Measurements from ENCODE around the gene INS.

Gene INS

GRCh38 chr11:2143477-2143798 lies 17.6 kb downstream of the INS start:
- Histone ChIP-seq H3K4me1 (ENCODE audit: control insufficient read depth, insufficient read depth, low read length) (peaks cover 7% of the 10 kb centered on the region; the same call in 1 of the 2 replicates), H3K9me3 (ENCODE audit: control insufficient read depth, insufficient read depth, low read length) (no peaks in the 10 kb centered on the region), H3K4me3 (ENCODE audit: low read length) (no peak overlapping the region), H3K36me3 (ENCODE audit: control insufficient read depth, insufficient read depth, low read length) (no peaks in the 10 kb centered on the region), H3K27me3 (ENCODE audit: control insufficient read depth, insufficient read depth, low read length) (peaks cover 89% of the 10 kb centered on the region), H3K27ac (ENCODE audit: low read length) (no peak overlapping the region)
- WGBS (ENCODE audit: insufficient coverage, insufficient read length) = no CpG with 5 or more reads among the region's 12 CpGs
- DNase-seq (ENCODE audit: low read depth, low spot score) = no peak

GRCh38 chr11:2142762-2143202 lies 18.2 kb downstream of the INS start:
- Histone ChIP-seq H3K4me1 (ENCODE audit: control insufficient read depth, insufficient read depth, low read length) (peaks cover 7% of the 10 kb centered on the region; the same call in 1 of the 2 replicates), H3K9me3 (ENCODE audit: control insufficient read depth, insufficient read depth, low read length) (no peaks in the 10 kb centered on the region), H3K36me3 (ENCODE audit: control insufficient read depth, insufficient read depth, low read length) (no peaks in the 10 kb centered on the region), H3K4me3 (ENCODE audit: low read length) (no peak overlapping the region), H3K27ac (ENCODE audit: low read length) (no peak overlapping the region), H3K27me3 (ENCODE audit: control insufficient read depth, insufficient read depth, low read length) (peaks cover 85% of the 10 kb centered on the region)
- DNase-seq (ENCODE audit: low read depth, low spot score) = no peak
- no CpG with 5 or more reads among the region's 6 CpGs for WGBS (ENCODE audit: insufficient coverage, insufficient read length)

- H3K36me3 ChIP-seq (ENCODE audit: control insufficient read depth, insufficient read depth, low read length) = no peaks in the 10 kb centered on the region
- no peak overlapping the region for H3K4me3 ChIP-seq (ENCODE audit: low read length)
- DNase-seq (ENCODE audit: low read depth, low spot score) = no peak
- H3K27me3 ChIP-seq (ENCODE audit: control insufficient read depth, insufficient read depth, low read length) = peaks cover 81% of the 10 kb centered on the region
- no peak overlapping the region for H3K27ac ChIP-seq (ENCODE audit: low read length)
- H3K4me1 ChIP-seq (ENCODE audit: control insufficient read depth, insufficient read depth, low read length) = peaks cover 7% of the 10 kb centered on the region; the same call in 1 of the 2 replicates
- no peaks in the 10 kb centered on the region for H3K9me3 ChIP-seq (ENCODE audit: control insufficient read depth, insufficient read depth, low read length)
- no CpG with 5 or more reads among the region's 5 CpGs for WGBS (ENCODE audit: insufficient coverage, insufficient read length)
Measured at GRCh38 chr11:2142300-2142759, 18.7 kb downstream of the INS start.

GRCh38 chr11:2140411-2141400 lies 20.3 kb downstream of the INS start:
- Histone ChIP-seq H3K4me1 (ENCODE audit: control insufficient read depth, insufficient read depth, low read length) (peaks cover 7% of the 10 kb centered on the region), H3K36me3 (ENCODE audit: control insufficient read depth, insufficient read depth, low read length) (no peaks in the 10 kb centered on the region), H3K9me3 (ENCODE audit: control insufficient read depth, insufficient read depth, low read length) (no peaks in the 10 kb centered on the region), H3K4me3 (ENCODE audit: low read length) (no peak overlapping the region; the same call in 1 of the 2 replicates), H3K27me3 (ENCODE audit: control insufficient read depth, insufficient read depth, low read length) (peaks cover 71% of the 10 kb centered on the region), H3K27ac (ENCODE audit: low read length) (no peak overlapping the region)
- DNase-seq (ENCODE audit: low read depth, low spot score) = no peak
- no CpG with 5 or more reads among the region's 102 CpGs for WGBS (ENCODE audit: insufficient coverage, insufficient read length)

- Histone ChIP-seq H3K36me3 (ENCODE audit: control insufficient read depth, insufficient read depth, low read length) (no peaks in the 10 kb centered on the region), H3K9me3 (ENCODE audit: control insufficient read depth, insufficient read depth, low read length) (no peaks in the 10 kb centered on the region), H3K4me1 (ENCODE audit: control insufficient read depth, insufficient read depth, low read length) (peaks cover 7% of the 10 kb centered on the region), H3K27ac (ENCODE audit: low read length) (no peak overlapping the region), H3K4me3 (ENCODE audit: low read length) (peak overlapping the region; percentile 15; the same call in 1 of the 2 replicates), H3K27me3 (ENCODE audit: control insufficient read depth, insufficient read depth, low read length) (peaks cover 62% of the 10 kb centered on the region)
- DNase-seq (ENCODE audit: low read depth, low spot score) = no peak
- no CpG with 5 or more reads among the region's 57 CpGs for WGBS (ENCODE audit: insufficient coverage, insufficient read length)
Measured at GRCh38 chr11:2139621-2140337, 21.2 kb downstream of the INS start.

GRCh38 chr11:2139123-2139521 lies 21.9 kb downstream of the INS start, which contains the start of gene IGF2:
TSS of gene IGF2 (minus strand) at chr11:2139389. CDS start at chr11:2135523, 3,866 bp downstream.
- no peak within 1 kb of the TSS for H3K27ac ChIP-seq (ENCODE audit: low read length)
- peaks cover 7% of the 10 kb centered on the region for H3K4me1 ChIP-seq (ENCODE audit: control insufficient read depth, insufficient read depth, low read length)
- no peaks in the 10 kb centered on the region for H3K9me3 ChIP-seq (ENCODE audit: control insufficient read depth, insufficient read depth, low read length)
- no peak for DNase-seq (ENCODE audit: low read depth, low spot score)
- H3K27me3 ChIP-seq (ENCODE audit: control insufficient read depth, insufficient read depth, low read length) = peaks cover 55% of the 10 kb centered on the region
- H3K36me3 ChIP-seq (ENCODE audit: control insufficient read depth, insufficient read depth, low read length) = no peaks in the 10 kb centered on the region
- H3K4me3 ChIP-seq (ENCODE audit: low read length) = peak within 1 kb of the TSS; percentile 33
- no CpG with 5 or more reads among the region's 62 CpGs for WGBS (ENCODE audit: insufficient coverage, insufficient read length)

- H3K27me3 ChIP-seq (ENCODE audit: control insufficient read depth, insufficient read depth, low read length) = peaks cover 50% of the 10 kb centered on the region
- WGBS (ENCODE audit: insufficient coverage, insufficient read length) = no CpG with 5 or more reads among the region's 68 CpGs
Measured at GRCh38 chr11:2138431-2139122, 22.4 kb downstream of the INS start.

GRCh38 chr11:2138068-2138430 lies 23.0 kb downstream of the INS start:
- Histone ChIP-seq H3K9me3 (ENCODE audit: control insufficient read depth, insufficient read depth, low read length) (no peaks in the 10 kb centered on the region), H3K36me3 (ENCODE audit: control insufficient read depth, insufficient read depth, low read length) (no peaks in the 10 kb centered on the region), H3K4me3 (ENCODE audit: low read length) (peak overlapping the region; percentile 15; the same call in 1 of the 2 replicates), H3K27ac (ENCODE audit: low read length) (no peak overlapping the region), H3K4me1 (ENCODE audit: control insufficient read depth, insufficient read depth, low read length) (peaks cover 7% of the 10 kb centered on the region), H3K27me3 (ENCODE audit: control insufficient read depth, insufficient read depth, low read length) (peaks cover 45% of the 10 kb centered on the region)
- no peak for DNase-seq (ENCODE audit: low read depth, low spot score)
- WGBS (ENCODE audit: insufficient coverage, insufficient read length) = no CpG with 5 or more reads among the region's 44 CpGs

More at GRCh38 chr11:2138431-2139122, 22.4 kb downstream of the INS start:
- no peak for DNase-seq (ENCODE audit: low read depth, low spot score)
- no peaks in the 10 kb centered on the region for H3K36me3 ChIP-seq (ENCODE audit: control insufficient read depth, insufficient read depth, low read length)
- no peak overlapping the region for H3K27ac ChIP-seq (ENCODE audit: low read length)
- H3K4me3 ChIP-seq (ENCODE audit: low read length) = peak overlapping the region; percentile 16; the same call in 1 of the 2 replicates
- H3K9me3 ChIP-seq (ENCODE audit: control insufficient read depth, insufficient read depth, low read length) = no peaks in the 10 kb centered on the region
- H3K4me1 ChIP-seq (ENCODE audit: control insufficient read depth, insufficient read depth, low read length) = peaks cover 7% of the 10 kb centered on the region

- no peaks in the 10 kb centered on the region for H3K9me3 ChIP-seq (ENCODE audit: control insufficient read depth, insufficient read depth, low read length)
- peaks cover 39% of the 10 kb centered on the region for H3K27me3 ChIP-seq (ENCODE audit: control insufficient read depth, insufficient read depth, low read length)
Measured at GRCh38 chr11:2137202-2138067, 23.6 kb downstream of the INS start.

More at GRCh38 chr11:2137202-2138067, 23.6 kb downstream of the INS start:
- Histone ChIP-seq H3K36me3 (ENCODE audit: control insufficient read depth, insufficient read depth, low read length) (no peaks in the 10 kb centered on the region), H3K4me3 (ENCODE audit: low read length) (peak overlapping the region; percentile 15; the same call in 1 of the 2 replicates), H3K4me1 (ENCODE audit: control insufficient read depth, insufficient read depth, low read length) (peaks cover 7% of the 10 kb centered on the region), H3K27ac (ENCODE audit: low read length) (no peak overlapping the region)
- no CpG with 5 or more reads among the region's 50 CpGs for WGBS (ENCODE audit: insufficient coverage, insufficient read length)
- DNase-seq (ENCODE audit: low read depth, low spot score) = no peak

Measured in iPS DF 6.9 (cell line).